NCI-H1048 (cell line): ENCODE results near the gene CPNE4.

Source experiments
- DNase-seq: peaks from one replicate; lab custom pipeline; 2025; lab: John Stamatoyannopoulos, UW

The CPNE4 gene

GRCh38 chr3:131699001-131699400 is 335.8 kb downstream of the CPNE4 start:
- DNase-seq: no peak

- no peak for DNase-seq
These were observed 340.4 kb downstream of the CPNE4 start for GRCh38 chr3:131694376-131694775.

- DNase-seq: no peak
These were observed 342.5 kb downstream of the CPNE4 start for GRCh38 chr3:131692356-131692755.

- no peak for DNase-seq
These were observed 344.0 kb downstream of the CPNE4 start for GRCh38 chr3:131690800-131691199.

GRCh38 chr3:131688370-131688769 is 346.4 kb downstream of the CPNE4 start:
- DNase-seq: no peak

- DNase-seq: no peak
These were observed 365.2 kb downstream of the CPNE4 start for GRCh38 chr3:131669600-131669999.

GRCh38 chr3:131658771-131659170 is 376.0 kb downstream of the CPNE4 start:
- DNase-seq: no peak

- no peak for DNase-seq
These were observed 376.7 kb downstream of the CPNE4 start for GRCh38 chr3:131658115-131658514.

- DNase-seq: no peak
These were observed 379.6 kb downstream of the CPNE4 start for GRCh38 chr3:131655070-131655690.

GRCh38 chr3:131645638-131646037 is 389.2 kb downstream of the CPNE4 start:
- no peak for DNase-seq

- DNase-seq: no peak
These were observed 398.5 kb downstream of the CPNE4 start for GRCh38 chr3:131636266-131636775.

GRCh38 chr3:131630807-131631206 is 404.0 kb downstream of the CPNE4 start:
- no peak for DNase-seq

GRCh38 chr3:131630097-131630496 is 404.7 kb downstream of the CPNE4 start:
- no peak for DNase-seq

GRCh38 chr3:131623431-131623830 is 411.4 kb downstream of the CPNE4 start:
- no peak for DNase-seq

GRCh38 chr3:131622726-131623125 is 412.1 kb downstream of the CPNE4 start:
- DNase-seq: no peak

- no peak for DNase-seq
These were observed 413.8 kb downstream of the CPNE4 start for GRCh38 chr3:131620977-131621376.

- no peak for DNase-seq
These were observed 415.0 kb downstream of the CPNE4 start for GRCh38 chr3:131619821-131620220.

- no peak for DNase-seq
These were observed 418.1 kb downstream of the CPNE4 start for GRCh38 chr3:131616719-131617118.

- DNase-seq: no peak
These were observed 422.1 kb downstream of the CPNE4 start for GRCh38 chr3:131612745-131613144.

GRCh38 chr3:131610174-131610573 is 424.6 kb downstream of the CPNE4 start:
- DNase-seq: no peak

GRCh38 chr3:131608741-131609140 is 426.1 kb downstream of the CPNE4 start:
- no peak for DNase-seq

- DNase-seq: no peak
These were observed 426.5 kb downstream of the CPNE4 start for GRCh38 chr3:131608296-131608695.

- no peak for DNase-seq
These were observed 428.9 kb downstream of the CPNE4 start for GRCh38 chr3:131605916-131606315.
